Motor neuron (in vitro differentiated cells): ENCODE measurements around the gene CDYL. TPM values are rescaled to one million over a fixed set of nuclear protein-coding genes. Genes with fewer than 3 reads are reported as not detected.
"Not testable (repeated sequence)": the region's sequence is repeated elsewhere in the genome, so short reads cannot be mapped to it uniquely, and the experiment has no call there.

Experiments
- ATAC-seq, 8 experiments: fragments of 200-7000 bp; cut with Tn5 transposase; replicated peaks in 6 of 8; 2 replicates each; pipeline ENCODE4 v1.8.0; 2021; ENCODE audit warnings: mild to moderate bottlenecking in 8 of 8, moderate library complexity in 8 of 8
- H3K27ac ChIP-seq, 2 donors: fragments of 250-450 bp; sonication (Bioruptor Pico); 2 replicates each; pipeline ENCODE4 v1.9.0; 2021; ENCODE audit warnings: antibody characterized with exemption in 2 of 2, mild to moderate bottlenecking in 2 of 2, moderate library complexity in 1 of 2
- H3K4me1 ChIP-seq, 2 donors: fragments of 250-450 bp; sonication (Bioruptor Pico); replicated peaks in 1 of 2; 2 replicates each; pipeline ENCODE4 v1.6.1; 2021; ENCODE audit warnings: antibody characterized with exemption in 2 of 2, mild to moderate bottlenecking in 2 of 2, moderate library complexity in 1 of 2
- H3K4me3 ChIP-seq, 5 donors: fragments of 250-450 bp; sonication (Bioruptor Pico); 2 replicates each; pipeline ENCODE4 v1.9.0; 2021; ENCODE audit warnings: antibody characterized with exemption in 5 of 5, mild to moderate bottlenecking in 5 of 5, moderate library complexity in 4 of 5
- WGBS, 10 experiments: fragments of 450-650 bp; shearing (Covaris generic); methylation state at CpG; one replicate each; pipeline ENCODE4 v1.0.0; 2022; 5-methylcytosine and 5-hydroxymethylcytosine counted together
- in situ Hi-C, 9 experiments: fragments of 400-800 bp; cut with MboI; loops; one replicate each; pipeline ENCODE4 v1.15.0; 2021; ENCODE audit warnings: low sequenced_read_pairs in 9 of 9, low pct_unique_long_range_greater_than_20kb in 2 of 9; ENCODE audit not compliant: unreplicated experiment in 9 of 9
- total RNA-seq, 8 experiments: library from RNA; unstranded; fragments of 300-600 nt; gene quantifications; 2 replicates each; pipeline versions ENCODE4 v1.2.3 to v1.2.4, GENCODE V29; 2022

Gene CDYL
- total RNA-seq, 8 experiments from 2014 or later: 30.4 to 103 (median 62.0) TPM

GRCh38 chr6:4860387-4860786 is 84.2 kb downstream of the CDYL start:
- H3K4me3 ChIP-seq: no peak overlapping the region
- H3K27ac ChIP-seq: no peak overlapping the region
- in situ Hi-C loops: no loop called here
- no peak for ATAC-seq
- WGBS, 10 experiments: 94 to 100% (median 100%) methylated on average over 1 to 2 of the region's 2 CpGs; no CpG with 5 or more reads in 5 of the 10 experiments
- H3K4me1 ChIP-seq: peaks cover 0 to 3% of the 10 kb centered on the region in 2 donors

GRCh38 chr6:4861564-4861963 is 85.4 kb downstream of the CDYL start:
- ATAC-seq: peak in 3 of 8 experiments; percentile 37 to 47 (median 39)
- in situ Hi-C loops: no loop called here

GRCh38 chr6:4864519-4864918 is 88.3 kb downstream of the CDYL start:
- H3K4me3 ChIP-seq: no peak overlapping the region
- no peak overlapping the region for H3K27ac ChIP-seq
- 33 to 100% (median 92%) methylated on average over 1 to 3 of the region's 3 CpGs; no CpG with 5 or more reads in 1 of the 10 experiments for WGBS, 10 experiments
- in situ Hi-C loops: no loop called here
- no peak for ATAC-seq
- no peaks in the 10 kb centered on the region for H3K4me1 ChIP-seq

More at GRCh38 chr6:4861564-4861963, 85.4 kb downstream of the CDYL start:
- Histone ChIP-seq H3K4me3 (no peak overlapping the region), H3K4me1 (peaks cover 0 to 3% of the 10 kb centered on the region in 2 donors), H3K27ac (no peak overlapping the region)
- WGBS, 10 experiments: 93 to 100% (median 100%) methylated on average over 1 to 3 of the region's 3 CpGs; no CpG with 5 or more reads in 3 of the 10 experiments

- H3K27ac ChIP-seq, H3K4me3 ChIP-seq, in situ Hi-C loops, H3K4me1 ChIP-seq, ATAC-seq: not testable (repeated sequence)
- 97 to 100% (median 100%) methylated on average over 1 to 4 of the region's 4 CpGs; no CpG with 5 or more reads in 4 of the 10 experiments for WGBS, 10 experiments
These were observed 88.8 kb downstream of the CDYL start for GRCh38 chr6:4865006-4865405.

- WGBS, 10 experiments: 30 to 100% (median 95%) methylated on average over 1 to 3 of the region's 3 CpGs
- in situ Hi-C loops: no loop called here
- peak in 1 of 8 experiments; percentile 39 for ATAC-seq
- Histone ChIP-seq H3K4me1 (peaks cover 0 to 2% of the 10 kb centered on the region in 2 donors), H3K4me3 (no peak overlapping the region), H3K27ac (no peak overlapping the region)
These were observed 94.8 kb downstream of the CDYL start for GRCh38 chr6:4870821-4871494.

- Histone ChIP-seq H3K4me3 (no peak overlapping the region), H3K4me1 (peaks cover 0 to 2% of the 10 kb centered on the region in 2 donors), H3K27ac (no peak overlapping the region)
- ATAC-seq: no peak
- in situ Hi-C loops: no loop called here
- 60 to 100% (median 90%) methylated on average over 1 to 5 of the region's 5 CpGs; no CpG with 5 or more reads in 3 of the 10 experiments for WGBS, 10 experiments
These were observed 95.6 kb downstream of the CDYL start for GRCh38 chr6:4871825-4872224.

GRCh38 chr6:4872841-4873240 is 96.6 kb downstream of the CDYL start:
- ATAC-seq: peak in 1 of 8 experiments; percentile 13
- Histone ChIP-seq H3K27ac (no peak overlapping the region), H3K4me1 (peaks cover 0 to 2% of the 10 kb centered on the region in 2 donors), H3K4me3 (no peak overlapping the region)
- 0 to 100% (median 85%) methylated on average over 1 to 2 of the region's 2 CpGs; no CpG with 5 or more reads in 1 of the 10 experiments for WGBS, 10 experiments
- in situ Hi-C loops: no loop called here

- Histone ChIP-seq H3K4me3 (no peak overlapping the region), H3K27ac (no peak overlapping the region), H3K4me1 (peaks cover 0 to 2% of the 10 kb centered on the region in 2 donors)
- in situ Hi-C loops: no loop called here
- 29 to 100% (median 81%) methylated on average over 1 to 6 of the region's 6 CpGs for WGBS, 10 experiments
- no peak for ATAC-seq
These were observed 97.7 kb downstream of the CDYL start for GRCh38 chr6:4873928-4874327.

- WGBS, 10 experiments: 57 to 100% (median 100%) methylated on average over 1 to 4 of the region's 6 CpGs; no CpG with 5 or more reads in 3 of the 10 experiments
- no peak overlapping the region for H3K4me3 ChIP-seq
- peak overlapping the region; percentile 55 to 81 for H3K27ac ChIP-seq
- in situ Hi-C loops: no loop called here
- peaks cover 0 to 10% of the 10 kb centered on the region in 2 donors for H3K4me1 ChIP-seq
- ATAC-seq: peak in 5 of 8 experiments; percentile 55 to 91 (median 79)
These were observed 103.6 kb downstream of the CDYL start for GRCh38 chr6:4879741-4880275.

- Histone ChIP-seq H3K4me3 (no peak overlapping the region), H3K27ac (peak overlapping the region in 1 of 2 donors; percentile 35), H3K4me1 (peaks cover 0 to 10% of the 10 kb centered on the region in 2 donors)
- 77 to 100% (median 100%) methylated on average over 1 to 3 of the region's 3 CpGs for WGBS, 10 experiments
- in situ Hi-C loops: no loop called here
- ATAC-seq: no peak
These were observed 104.2 kb downstream of the CDYL start for GRCh38 chr6:4880363-4880762.

GRCh38 chr6:4883298-4883697 is 107.1 kb downstream of the CDYL start:
- ATAC-seq: no peak
- 80 to 100% (median 93%) methylated on average over 1 to 3 of the region's 3 CpGs; no CpG with 5 or more reads in 7 of the 10 experiments for WGBS, 10 experiments
- in situ Hi-C loops: no loop called here

GRCh38 chr6:4884646-4885340 is 108.6 kb downstream of the CDYL start:
- ATAC-seq: no peak
- in situ Hi-C loops: no loop called here
- WGBS, 10 experiments: 80 to 100% (median 100%) methylated on average over 1 to 6 of the region's 7 CpGs; no CpG with 5 or more reads in 3 of the 10 experiments

More at GRCh38 chr6:4883298-4883697, 107.1 kb downstream of the CDYL start:
- Histone ChIP-seq H3K27ac (no peak overlapping the region), H3K4me3 (no peak overlapping the region), H3K4me1 (peaks cover 0 to 10% of the 10 kb centered on the region in 2 donors)

GRCh38 chr6:4885341-4885933 is 109.2 kb downstream of the CDYL start:
- in situ Hi-C loops: no loop called here
- Histone ChIP-seq H3K4me1 (peaks cover 5 to 8% of the 10 kb centered on the region in 2 donors), H3K27ac (no peak overlapping the region), H3K4me3 (no peak overlapping the region)
- no peak for ATAC-seq
- WGBS, 10 experiments: 90 to 100% (median 96%) methylated on average over 1 to 3 of the region's 4 CpGs; no CpG with 5 or more reads in 1 of the 10 experiments

More at GRCh38 chr6:4884646-4885340, 108.6 kb downstream of the CDYL start:
- Histone ChIP-seq H3K4me3 (no peak overlapping the region), H3K4me1 (peaks cover 0 to 10% of the 10 kb centered on the region in 2 donors), H3K27ac (no peak overlapping the region)
